Measurements from ENCODE around the gene ZNF135.

Gene ZNF135

DNA sequence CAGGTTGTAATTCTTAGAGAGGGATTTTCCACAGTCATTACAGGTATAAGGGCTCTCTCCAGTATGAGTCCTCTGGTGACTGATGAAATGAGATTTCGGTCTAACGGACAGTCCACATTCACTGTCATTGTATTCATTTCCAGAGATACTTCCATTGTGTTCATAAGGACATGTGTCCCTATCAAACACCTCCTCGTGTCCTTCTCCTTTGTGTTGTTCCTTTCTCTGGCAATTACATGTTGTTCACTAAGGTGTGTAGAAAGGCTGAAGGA, 49.4 kb downstream of the ZNF135 start:
- Histone ChIP-seq H3K4me3 (ENCODE audit: low read depth, low read length) (no peak overlapping the region), H3K27me3 (ENCODE audit: insufficient read depth, low read depth, severe bottlenecking) (no peaks in the 10 kb centered on the region), H3K27ac (no peak overlapping the region), H3K36me3 (no peaks in the 10 kb centered on the region), H3K9me3 (ENCODE audit: severe bottlenecking) (peaks cover 67% of the 10 kb centered on the region)
- no peak for DNase-seq
- TF ChIP-seq, protein P1, sequence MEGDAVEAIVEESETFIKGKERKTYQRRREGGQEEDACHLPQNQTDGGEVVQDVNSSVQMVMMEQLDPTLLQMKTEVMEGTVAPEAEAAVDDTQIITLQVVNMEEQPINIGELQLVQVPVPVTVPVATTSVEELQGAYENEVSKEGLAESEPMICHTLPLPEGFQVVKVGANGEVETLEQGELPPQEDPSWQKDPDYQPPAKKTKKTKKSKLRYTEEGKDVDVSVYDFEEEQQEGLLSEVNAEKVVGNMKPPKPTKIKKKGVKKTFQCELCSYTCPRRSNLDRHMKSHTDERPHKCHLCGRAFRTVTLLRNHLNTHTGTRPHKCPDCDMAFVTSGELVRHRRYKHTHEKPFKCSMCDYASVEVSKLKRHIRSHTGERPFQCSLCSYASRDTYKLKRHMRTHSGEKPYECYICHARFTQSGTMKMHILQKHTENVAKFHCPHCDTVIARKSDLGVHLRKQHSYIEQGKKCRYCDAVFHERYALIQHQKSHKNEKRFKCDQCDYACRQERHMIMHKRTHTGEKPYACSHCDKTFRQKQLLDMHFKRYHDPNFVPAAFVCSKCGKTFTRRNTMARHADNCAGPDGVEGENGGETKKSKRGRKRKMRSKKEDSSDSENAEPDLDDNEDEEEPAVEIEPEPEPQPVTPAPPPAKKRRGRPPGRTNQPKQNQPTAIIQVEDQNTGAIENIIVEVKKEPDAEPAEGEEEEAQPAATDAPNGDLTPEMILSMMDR (IDR thresholded peaks at IDR 0.05; ENCODE audit: low read depth, low read length), result no peak

DNA sequence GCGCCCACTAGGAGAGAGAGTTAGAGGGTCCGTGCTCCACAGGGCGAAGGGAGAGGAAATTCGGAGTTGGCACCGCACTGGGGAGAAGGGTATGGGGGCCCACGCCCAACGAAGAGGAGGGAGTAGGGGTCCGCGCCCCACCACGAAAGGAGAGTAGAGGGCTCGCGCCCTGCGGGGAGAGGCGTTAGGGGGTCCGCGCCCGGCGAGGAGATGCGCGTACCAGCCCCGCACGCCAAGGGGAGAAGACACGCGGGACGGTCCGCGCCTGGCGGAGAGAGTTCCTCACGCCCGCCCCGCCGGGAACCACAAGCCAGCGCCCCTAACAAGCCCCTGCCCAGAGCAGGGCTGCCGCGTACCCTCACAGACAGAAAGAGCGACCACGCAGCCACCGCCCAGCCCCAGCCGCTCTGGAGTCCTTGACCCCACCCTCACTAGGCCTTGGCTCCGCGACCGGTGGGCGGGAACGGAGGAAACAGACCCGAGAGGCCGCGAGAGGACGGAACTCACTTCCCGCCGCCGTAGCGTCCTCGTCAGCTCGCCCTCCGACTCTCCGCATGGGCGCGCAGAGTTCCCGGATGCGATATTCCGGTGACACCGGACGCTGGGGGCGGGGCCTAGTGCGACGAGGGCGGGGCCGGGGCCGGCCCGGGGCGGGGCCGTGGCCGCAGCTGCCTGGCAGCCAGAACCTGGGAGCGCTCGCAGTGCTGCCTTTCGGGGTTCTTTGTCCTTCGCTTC, 58.9 kb downstream of the ZNF135 start:
- Histone ChIP-seq H3K9me3 (ENCODE audit: severe bottlenecking) (peaks cover 53% of the 10 kb centered on the region), H3K27ac (no peak overlapping the region), H3K4me3 (ENCODE audit: low read depth, low read length) (no peak overlapping the region), H3K27me3 (ENCODE audit: insufficient read depth, low read depth, severe bottlenecking) (peaks cover 3% of the 10 kb centered on the region), H3K36me3 (no peaks in the 10 kb centered on the region)
- TF ChIP-seq, protein P1 (IDR thresholded peaks at IDR 0.05; ENCODE audit: low read depth, low read length), result no peak
- DNase-seq, result no peak

GRCh38 chr19:58118979-58119733, 60.1 kb downstream of the ZNF135 start:
- Histone ChIP-seq H3K27ac (no peak overlapping the region), H3K27me3 (ENCODE audit: insufficient read depth, low read depth, severe bottlenecking) (peaks cover 3% of the 10 kb centered on the region), H3K36me3 (no peaks in the 10 kb centered on the region), H3K9me3 (ENCODE audit: severe bottlenecking) (peaks cover 58% of the 10 kb centered on the region), H3K4me3 (ENCODE audit: low read depth, low read length) (no peak overlapping the region)
- TF ChIP-seq, protein P1 (IDR thresholded peaks at IDR 0.05; ENCODE audit: low read depth, low read length), result no peak
- DNase-seq, result no peak
